SK-N-MC (cell line): ENCODE results near the gene HMCN1.

Experiments
- DNase-seq: peaks from one replicate; pipeline ENCODE4 v3.0.0-alpha.2; 2011; ENCODE audit warnings: low read depth, low spot score
- H3K27ac ChIP-seq: fragments of 200-600 bp; sonication (generic); 2 replicates; pipeline ENCODE4 v1.5.1; 2016; ENCODE audit warnings: mixed run types
- H3K36me3 ChIP-seq: fragments of 200-600 bp; sonication (generic); 2 replicates; pipeline ENCODE4 v1.6.1; 2017; ENCODE audit warnings: antibody characterized with exemption, low read length, mixed read lengths; ENCODE audit not compliant: insufficient read depth
- H3K4me3 ChIP-seq: fragments of 200-600 bp; sonication (generic); 2 replicates; pipeline ENCODE4 v1.5.1; 2016
- H3K9ac ChIP-seq: fragments of 200-600 bp; sonication (generic); 2 replicates; pipeline ENCODE4 v1.8.0; 2017; ENCODE audit warnings: mixed run types, mixed read lengths; ENCODE audit not compliant: insufficient read length
- H3K9me3 ChIP-seq: fragments of 200-600 bp; sonication (generic); 2 replicates; pipeline ENCODE4 v1.6.1; 2017; ENCODE audit warnings: low read depth, mild to moderate bottlenecking, antibody characterized with exemption, low read length, moderate library complexity, mixed read lengths
- EZH2 ChIP-seq: fragments of 200-600 bp; sonication (generic); IDR thresholded peaks from one replicate; pipeline ENCODE4 v1.6.1; 2017; ENCODE audit warnings: antibody characterized with exemption
- FOXP2 ChIP-seq: optimal IDR thresholded peaks from 2 replicates; pipeline ENCODE3; 2011; ENCODE audit warnings: mild to moderate bottlenecking, moderate library complexity; ENCODE audit not compliant: insufficient read depth; ENCODE audit errors: extremely low read length, control extremely low read depth
- POLR2AphosphoS5 ChIP-seq: IDR thresholded peaks from 2 replicates; pipeline ENCODE4 v1.6.1; 2012; ENCODE audit warnings: mild to moderate bottlenecking, low read depth, low read length, borderline replicate concordance

Gene HMCN1

GRCh38 chr1:186240436-186240835 is 506.2 kb downstream of the HMCN1 start:
- no peaks in the 10 kb centered on the region for H3K36me3 ChIP-seq
- TF ChIP-seq EZH2 (no peak), POLR2AphosphoS5 (no peak), FOXP2 (no peak)
- H3K9me3 ChIP-seq = no peaks in the 10 kb centered on the region
- no peak for DNase-seq
- no peak overlapping the region for H3K27ac ChIP-seq
- no peak overlapping the region for H3K4me3 ChIP-seq
- no peak overlapping the region for H3K9ac ChIP-seq
